RWPE2 (cell line): ENCODE results near the gene PSMC4.

Experiments used
- ATAC-seq: fragments of 200-7000 bp; cut with Tn5 transposase; 3 replicates; pipeline ENCODE4 v1.9.1; 2021; ENCODE audit warnings: low read depth
- DNase-seq: peaks from one replicate; pipeline ENCODE4 v3.0.0-alpha.2; 2020; ENCODE audit warnings: low spot score
- H3K27ac ChIP-seq: fragments of 450-650 bp; 2 replicates; pipeline ENCODE4 v1.5.1; 2017; ENCODE audit warnings: mild to moderate bottlenecking; ENCODE audit not compliant: poor library complexity, severe bottlenecking
- H3K27me3 ChIP-seq: fragments of 250-450 bp; sonication (Bioruptor Pico); 2 replicates; pipeline ENCODE4 v1.5.1; 2021; ENCODE audit warnings: mild to moderate bottlenecking, moderate library complexity; ENCODE audit not compliant: insufficient read depth, poor library complexity, severe bottlenecking
- H3K36me3 ChIP-seq: fragments of 250-450 bp; sonication (Bioruptor Pico); 2 replicates; pipeline ENCODE4 v1.5.1; 2020; ENCODE audit warnings: low read depth, mild to moderate bottlenecking, moderate library complexity
- H3K4me1 ChIP-seq: fragments of 250-450 bp; sonication (Bioruptor Pico); 2 replicates; pipeline ENCODE4 v1.5.1; 2021; ENCODE audit warnings: mild to moderate bottlenecking, moderate library complexity; ENCODE audit not compliant: insufficient read depth, poor library complexity, severe bottlenecking
- H3K4me3 ChIP-seq: fragments of 250-450 bp; sonication (Bioruptor Pico); 2 replicates; pipeline ENCODE4 v1.5.1; 2021; ENCODE audit warnings: mild to moderate bottlenecking, moderate library complexity; ENCODE audit not compliant: severe bottlenecking
- H3K9me3 ChIP-seq: fragments of 250-450 bp; sonication (Bioruptor Pico); 2 replicates; pipeline ENCODE4 v1.5.1; 2021; ENCODE audit warnings: mild to moderate bottlenecking, moderate library complexity; ENCODE audit not compliant: severe bottlenecking
- TF ChIP-seq, protein P1 (sequence below): fragments of 450-650 bp; IDR thresholded peaks from one replicate; pipeline ENCODE4 v1.5.1; 2017; ENCODE audit warnings: mild to moderate bottlenecking, moderate library complexity; ENCODE audit not compliant: poor library complexity, severe bottlenecking

PSMC4 gene

DNA sequence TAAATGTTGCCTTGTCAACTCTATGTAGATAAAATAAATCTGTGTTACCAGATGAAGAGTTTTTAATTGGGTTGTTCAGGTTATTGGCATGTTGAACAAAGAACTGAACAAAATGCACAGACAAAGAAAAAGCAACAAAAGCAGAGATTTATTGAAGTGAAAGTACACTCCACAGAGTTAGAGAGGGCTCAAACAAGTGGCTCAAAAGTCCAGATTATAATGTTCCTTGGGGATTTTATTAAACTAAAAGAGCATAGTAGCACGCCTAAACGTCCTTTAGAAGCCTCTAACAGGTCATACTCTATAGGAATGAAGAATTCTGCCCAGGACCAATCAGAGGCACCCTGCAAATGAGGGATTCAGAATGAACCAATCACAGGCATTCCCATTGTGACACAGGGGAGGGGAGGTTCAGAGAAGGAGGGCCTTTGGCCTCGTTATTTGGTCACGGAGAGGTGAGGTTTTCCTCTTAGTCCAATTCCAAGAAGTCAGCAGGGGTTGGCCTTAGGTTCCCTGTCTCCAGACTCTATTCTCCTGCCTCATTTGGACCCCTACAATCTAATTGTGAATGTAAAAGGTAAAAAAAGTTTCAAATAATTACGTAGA lies 12.8 kb downstream of the PSMC4 start:
- Histone ChIP-seq H3K4me1 (no peaks in the 10 kb centered on the region), H3K4me3 (no peak overlapping the region), H3K9me3 (peaks cover 9% of the 10 kb centered on the region), H3K27ac (no peak overlapping the region), H3K36me3 (peaks cover 46% of the 10 kb centered on the region), H3K27me3 (no peaks in the 10 kb centered on the region)
- ATAC-seq (no peak), DNase-seq (no peak)
- TF ChIP-seq, protein P1, sequence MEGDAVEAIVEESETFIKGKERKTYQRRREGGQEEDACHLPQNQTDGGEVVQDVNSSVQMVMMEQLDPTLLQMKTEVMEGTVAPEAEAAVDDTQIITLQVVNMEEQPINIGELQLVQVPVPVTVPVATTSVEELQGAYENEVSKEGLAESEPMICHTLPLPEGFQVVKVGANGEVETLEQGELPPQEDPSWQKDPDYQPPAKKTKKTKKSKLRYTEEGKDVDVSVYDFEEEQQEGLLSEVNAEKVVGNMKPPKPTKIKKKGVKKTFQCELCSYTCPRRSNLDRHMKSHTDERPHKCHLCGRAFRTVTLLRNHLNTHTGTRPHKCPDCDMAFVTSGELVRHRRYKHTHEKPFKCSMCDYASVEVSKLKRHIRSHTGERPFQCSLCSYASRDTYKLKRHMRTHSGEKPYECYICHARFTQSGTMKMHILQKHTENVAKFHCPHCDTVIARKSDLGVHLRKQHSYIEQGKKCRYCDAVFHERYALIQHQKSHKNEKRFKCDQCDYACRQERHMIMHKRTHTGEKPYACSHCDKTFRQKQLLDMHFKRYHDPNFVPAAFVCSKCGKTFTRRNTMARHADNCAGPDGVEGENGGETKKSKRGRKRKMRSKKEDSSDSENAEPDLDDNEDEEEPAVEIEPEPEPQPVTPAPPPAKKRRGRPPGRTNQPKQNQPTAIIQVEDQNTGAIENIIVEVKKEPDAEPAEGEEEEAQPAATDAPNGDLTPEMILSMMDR, result no peak

DNA sequence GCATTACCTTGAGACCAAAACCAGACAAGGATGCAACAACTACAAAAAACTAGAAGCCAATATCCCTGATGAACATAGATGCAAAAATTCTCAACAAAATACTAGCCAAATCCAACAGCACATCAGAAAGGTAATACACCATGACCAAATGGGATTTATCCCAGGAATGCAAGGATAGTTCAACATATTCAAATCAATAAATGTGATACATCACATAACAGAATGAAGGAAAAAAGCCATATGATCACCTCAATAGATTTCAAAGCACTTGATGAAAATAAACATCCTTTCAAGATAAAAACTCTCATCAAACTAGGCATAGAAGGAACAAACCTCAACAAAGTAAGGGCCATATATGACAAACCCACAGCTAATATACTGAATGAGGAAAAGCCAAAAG lies 15.7 kb downstream of the PSMC4 start:
- no peak for DNase-seq
- Histone ChIP-seq H3K4me3 (no peak overlapping the region), H3K27ac (no peak overlapping the region), H3K9me3 (peaks cover 9% of the 10 kb centered on the region), H3K27me3 (no peaks in the 10 kb centered on the region), H3K36me3 (peaks cover 19% of the 10 kb centered on the region), H3K4me1 (no peaks in the 10 kb centered on the region)
- TF ChIP-seq, protein P1, result no peak
- ATAC-seq, result no peak

DNA sequence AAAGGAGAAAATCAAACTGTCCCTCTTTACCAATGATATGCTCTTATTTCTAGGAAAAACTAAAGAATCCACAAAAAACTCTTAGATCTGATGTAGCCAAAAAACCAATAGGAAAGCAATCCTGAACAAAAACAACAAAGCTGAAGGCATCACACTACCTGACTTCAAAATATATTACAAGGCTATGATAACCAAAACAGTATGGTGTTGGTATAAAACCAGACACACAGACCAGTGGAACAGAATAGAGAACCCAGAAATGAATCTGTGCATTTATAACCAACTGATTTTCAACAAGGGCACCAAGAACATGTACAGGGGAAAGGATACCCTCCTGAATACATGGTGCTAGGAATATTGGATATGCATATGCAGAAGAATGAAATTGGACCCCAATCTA lies 16.2 kb downstream of the PSMC4 start:
- no peak for ATAC-seq
- peaks cover 16% of the 10 kb centered on the region for H3K36me3 ChIP-seq
- no peak overlapping the region for H3K4me3 ChIP-seq
- TF ChIP-seq, protein P1, result no peak
- H3K27me3 ChIP-seq, result no peaks in the 10 kb centered on the region
- no peak for DNase-seq
- no peak overlapping the region for H3K27ac ChIP-seq
- H3K9me3 ChIP-seq, result peaks cover 9% of the 10 kb centered on the region
- no peaks in the 10 kb centered on the region for H3K4me1 ChIP-seq

DNA sequence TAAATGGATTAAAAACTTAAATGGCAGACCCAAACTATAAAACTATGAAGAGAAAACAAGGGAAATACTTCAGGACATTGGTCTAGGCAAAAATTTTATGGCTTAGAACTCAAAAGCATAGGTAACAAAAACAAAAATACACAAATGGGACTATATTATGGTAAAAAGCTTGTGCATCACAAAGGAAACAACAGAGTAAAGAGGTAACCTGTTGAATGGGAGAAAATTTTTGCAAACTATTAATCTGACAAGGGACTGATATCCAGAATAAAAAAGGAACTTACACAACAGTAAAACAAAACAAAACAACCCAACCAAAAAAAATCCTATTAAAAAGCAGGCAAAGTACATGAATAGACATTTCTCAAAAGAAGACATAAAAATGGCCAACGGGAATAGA lies 16.6 kb downstream of the PSMC4 start:
- Histone ChIP-seq H3K27ac (no peak overlapping the region), H3K9me3 (peaks cover 9% of the 10 kb centered on the region), H3K27me3 (no peaks in the 10 kb centered on the region), H3K4me1 (no peaks in the 10 kb centered on the region), H3K4me3 (no peak overlapping the region), H3K36me3 (peaks cover 12% of the 10 kb centered on the region)
- no peak for ATAC-seq
- TF ChIP-seq, protein P1, result no peak
- DNase-seq, result no peak

DNA sequence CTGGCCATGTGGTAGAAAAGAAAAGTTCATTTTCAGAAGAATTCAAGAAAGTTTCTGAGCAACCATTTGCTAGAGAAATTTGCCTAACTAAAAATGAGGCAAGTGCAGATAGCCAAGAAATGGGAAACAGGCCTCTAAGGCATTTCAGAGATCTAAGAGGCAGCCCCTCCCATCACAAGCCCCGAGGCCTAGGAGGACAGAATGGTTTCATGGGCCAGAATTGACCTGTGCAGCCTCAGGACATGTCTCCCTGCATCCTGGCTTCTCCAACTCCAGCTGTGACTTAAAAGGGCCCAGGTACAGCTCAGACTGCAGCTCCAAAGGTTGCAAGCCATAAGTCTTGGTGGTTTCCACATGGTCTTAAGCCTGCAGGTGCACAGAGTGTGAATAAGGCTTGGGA lies 22.6 kb downstream of the PSMC4 start:
- H3K4me3 ChIP-seq, result no peak overlapping the region
- TF ChIP-seq, protein P1, result no peak
- peaks cover 11% of the 10 kb centered on the region for H3K4me1 ChIP-seq
- 0 out of 2 replicates have a peak, but pooled peaks cover 4% of the 10 kb centered on the region for H3K36me3 ChIP-seq
- ATAC-seq (no peak), DNase-seq (no peak)
- no peaks in the 10 kb centered on the region for H3K27me3 ChIP-seq
- H3K27ac ChIP-seq, result no peak overlapping the region
- no peaks in the 10 kb centered on the region for H3K9me3 ChIP-seq
